ENCODE data around the gene SMIM28.
A peak's percentile ranks its signal among the peaks of the same experiment; 100 is the strongest.

Gene SMIM28

GRCh38 chr6:138393871-138394783, 16.4 kb downstream of the SMIM28 start:
- H3K27me3 ChIP-seq (ENCODE audit: control insufficient read depth in 5 of 5, insufficient read depth in 4 of 5, low read length in 5 of 5), result no peaks in the 10 kb centered on the region
- no peak overlapping the region for H3K27ac ChIP-seq (ENCODE audit: low read depth, low read length)
- H3K4me1 ChIP-seq (ENCODE audit: control insufficient read depth in 5 of 5, insufficient read depth in 5 of 5, low read length in 5 of 5), result no peaks in the 10 kb centered on the region
- no peaks in the 10 kb centered on the region for H3K36me3 ChIP-seq (ENCODE audit: control insufficient read depth in 5 of 5, insufficient read depth in 5 of 5, low read length in 5 of 5)
- H3K4me3 ChIP-seq (ENCODE audit: low read depth in 1 of 5, low read length in 5 of 5), result no peak overlapping the region
- no peak overlapping the region for H3K9ac ChIP-seq (ENCODE audit: low read length in 5 of 5)
- no peaks in the 10 kb centered on the region for H3K9me3 ChIP-seq (ENCODE audit: control insufficient read depth in 5 of 5, low read length in 5 of 5)

GRCh38 chr6:138396709-138397108, 19.0 kb downstream of the SMIM28 start:
- Histone ChIP-seq H3K27ac (ENCODE audit: low read depth, low read length) (no peak overlapping the region), H3K4me1 (ENCODE audit: control insufficient read depth in 5 of 5, insufficient read depth in 5 of 5, low read length in 5 of 5) (no peaks in the 10 kb centered on the region), H3K4me3 (ENCODE audit: low read depth in 1 of 5, low read length in 5 of 5) (no peak overlapping the region), H3K27me3 (ENCODE audit: control insufficient read depth in 5 of 5, insufficient read depth in 4 of 5, low read length in 5 of 5) (no peaks in the 10 kb centered on the region), H3K9me3 (ENCODE audit: control insufficient read depth in 5 of 5, low read length in 5 of 5) (no peaks in the 10 kb centered on the region), H3K9ac (ENCODE audit: low read length in 5 of 5) (no peak overlapping the region), H3K36me3 (ENCODE audit: control insufficient read depth in 5 of 5, insufficient read depth in 5 of 5, low read length in 5 of 5) (no peaks in the 10 kb centered on the region)

GRCh38 chr6:138397128-138398122, 19.7 kb downstream of the SMIM28 start:
- Histone ChIP-seq H3K27ac (ENCODE audit: low read depth, low read length) (no peak overlapping the region), H3K4me1 (ENCODE audit: control insufficient read depth in 5 of 5, insufficient read depth in 5 of 5, low read length in 5 of 5) (no peaks in the 10 kb centered on the region), H3K36me3 (ENCODE audit: control insufficient read depth in 5 of 5, insufficient read depth in 5 of 5, low read length in 5 of 5) (no peaks in the 10 kb centered on the region), H3K27me3 (ENCODE audit: control insufficient read depth in 5 of 5, insufficient read depth in 4 of 5, low read length in 5 of 5) (no peaks in the 10 kb centered on the region), H3K9me3 (ENCODE audit: control insufficient read depth in 5 of 5, low read length in 5 of 5) (no peaks in the 10 kb centered on the region), H3K4me3 (ENCODE audit: low read depth in 1 of 5, low read length in 5 of 5) (no peak overlapping the region), H3K9ac (ENCODE audit: low read length in 5 of 5) (no peak overlapping the region)

- Histone ChIP-seq H3K9ac (ENCODE audit: low read length in 5 of 5) (no peak overlapping the region), H3K27me3 (ENCODE audit: control insufficient read depth in 5 of 5, insufficient read depth in 4 of 5, low read length in 5 of 5) (no peaks in the 10 kb centered on the region), H3K27ac (ENCODE audit: low read depth, low read length) (no peak overlapping the region), H3K36me3 (ENCODE audit: control insufficient read depth in 5 of 5, insufficient read depth in 5 of 5, low read length in 5 of 5) (no peaks in the 10 kb centered on the region), H3K9me3 (ENCODE audit: control insufficient read depth in 5 of 5, low read length in 5 of 5) (no peaks in the 10 kb centered on the region), H3K4me3 (ENCODE audit: low read depth in 1 of 5, low read length in 5 of 5) (no peak overlapping the region), H3K4me1 (ENCODE audit: control insufficient read depth in 5 of 5, insufficient read depth in 5 of 5, low read length in 5 of 5) (peaks cover 0 to 18% (median 12%) of the 10 kb centered on the region in 5 donors)
Observed at GRCh38 chr6:138400326-138400725, 22.6 kb downstream of the SMIM28 start.

GRCh38 chr6:138401960-138402837, 24.5 kb downstream of the SMIM28 start:
- H3K9me3 ChIP-seq (ENCODE audit: control insufficient read depth in 5 of 5, low read length in 5 of 5), result no peaks in the 10 kb centered on the region
- peaks cover 0 to 34% (median 27%) of the 10 kb centered on the region in 5 donors for H3K4me1 ChIP-seq (ENCODE audit: control insufficient read depth in 5 of 5, insufficient read depth in 5 of 5, low read length in 5 of 5)
- H3K27ac ChIP-seq (ENCODE audit: low read depth, low read length), result no peak overlapping the region
- H3K36me3 ChIP-seq (ENCODE audit: control insufficient read depth in 5 of 5, insufficient read depth in 5 of 5, low read length in 5 of 5), result peaks cover 7 to 15% (median 10%) of the 10 kb centered on the region in 5 donors
- no peaks in the 10 kb centered on the region for H3K27me3 ChIP-seq (ENCODE audit: control insufficient read depth in 5 of 5, insufficient read depth in 4 of 5, low read length in 5 of 5)
- no peak overlapping the region for H3K9ac ChIP-seq (ENCODE audit: low read length in 5 of 5)
- no peak overlapping the region for H3K4me3 ChIP-seq (ENCODE audit: low read depth in 1 of 5, low read length in 5 of 5)

DNA sequence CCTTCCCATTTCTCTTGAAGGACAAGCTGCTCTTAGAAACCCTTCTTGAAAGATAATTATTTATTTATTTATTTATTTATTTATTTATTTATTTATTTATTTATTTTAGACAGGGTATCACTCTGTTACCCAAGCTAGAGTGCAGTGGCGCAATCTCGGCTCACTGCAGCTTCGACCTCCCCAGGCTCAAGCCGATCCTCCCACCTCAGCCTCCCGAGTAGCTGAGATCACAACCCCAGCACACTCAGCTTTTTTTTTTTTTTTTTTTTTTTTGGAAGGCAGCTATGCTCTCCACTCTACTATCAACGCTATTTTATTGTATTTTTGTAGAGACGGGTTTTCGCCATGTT, 25.1 kb downstream of the SMIM28 start:
- Histone ChIP-seq H3K36me3 (ENCODE audit: control insufficient read depth in 5 of 5, insufficient read depth in 5 of 5, low read length in 5 of 5) (peaks cover 7 to 21% (median 16%) of the 10 kb centered on the region in 5 donors), H3K27me3 (ENCODE audit: control insufficient read depth in 5 of 5, insufficient read depth in 4 of 5, low read length in 5 of 5) (no peaks in the 10 kb centered on the region), H3K9ac (ENCODE audit: low read length in 5 of 5) (no peak overlapping the region), H3K9me3 (ENCODE audit: control insufficient read depth in 5 of 5, low read length in 5 of 5) (no peaks in the 10 kb centered on the region), H3K4me3 (ENCODE audit: low read depth in 1 of 5, low read length in 5 of 5) (peak overlapping the region in 4 of 5 donors; percentile 75 to 91 (median 87)), H3K27ac (ENCODE audit: low read depth, low read length) (peak overlapping the region; percentile 98), H3K4me1 (ENCODE audit: control insufficient read depth in 5 of 5, insufficient read depth in 5 of 5, low read length in 5 of 5) (peaks cover 1 to 40% (median 33%) of the 10 kb centered on the region in 5 donors)

GRCh38 chr6:138403324-138403800, 25.7 kb downstream of the SMIM28 start:
- no peaks in the 10 kb centered on the region for H3K27me3 ChIP-seq (ENCODE audit: control insufficient read depth in 5 of 5, insufficient read depth in 4 of 5, low read length in 5 of 5)
- H3K9me3 ChIP-seq (ENCODE audit: control insufficient read depth in 5 of 5, low read length in 5 of 5), result no peaks in the 10 kb centered on the region
- peak overlapping the region; percentile 98 for H3K27ac ChIP-seq (ENCODE audit: low read depth, low read length)
- peak overlapping the region; percentile 89 to 97 (median 95) for H3K9ac ChIP-seq (ENCODE audit: low read length in 5 of 5)
- peaks cover 2 to 42% (median 37%) of the 10 kb centered on the region in 5 donors for H3K4me1 ChIP-seq (ENCODE audit: control insufficient read depth in 5 of 5, insufficient read depth in 5 of 5, low read length in 5 of 5)
- H3K36me3 ChIP-seq (ENCODE audit: control insufficient read depth in 5 of 5, insufficient read depth in 5 of 5, low read length in 5 of 5), result peaks cover 7 to 26% (median 19%) of the 10 kb centered on the region in 5 donors
- H3K4me3 ChIP-seq (ENCODE audit: low read depth in 1 of 5, low read length in 5 of 5), result peak overlapping the region; percentile 72 to 91 (median 88)

- Histone ChIP-seq H3K9me3 (ENCODE audit: control insufficient read depth in 5 of 5, low read length in 5 of 5) (no peaks in the 10 kb centered on the region), H3K4me3 (ENCODE audit: low read depth in 1 of 5, low read length in 5 of 5) (peak within 1 kb of the TSS; percentile 72 to 91 (median 88)), H3K36me3 (ENCODE audit: control insufficient read depth in 5 of 5, insufficient read depth in 5 of 5, low read length in 5 of 5) (peaks cover 7 to 33% (median 25%) of the 10 kb centered on the region in 5 donors), H3K27ac (ENCODE audit: low read depth, low read length) (peak within 1 kb of the TSS; percentile 98), H3K9ac (ENCODE audit: low read length in 5 of 5) (peak within 1 kb of the TSS; percentile 89 to 97 (median 95)), H3K27me3 (ENCODE audit: control insufficient read depth in 5 of 5, insufficient read depth in 4 of 5, low read length in 5 of 5) (no peaks in the 10 kb centered on the region), H3K4me1 (ENCODE audit: control insufficient read depth in 5 of 5, insufficient read depth in 5 of 5, low read length in 5 of 5) (peaks cover 2 to 48% (median 43%) of the 10 kb centered on the region in 5 donors)
Observed at GRCh38 chr6:138403801-138404665, 26.3 kb downstream of the SMIM28 start, which contains the start of gene HEBP2. Gene HEBP2 (plus strand): TSS chr6:138404223. CDS start chr6:138404496, 273 bp downstream.
